PC-9 (cell line): Measurements from ENCODE around the gene TARM1.

ENCODE experiments used
- EZH2 ChIP-seq: fragments of 200-600 bp; sonication (generic); IDR thresholded peaks from 2 replicates; pipeline ENCODE4 v1.8.0; 2017; ENCODE audit warnings: antibody characterized with exemption, low read depth
- TF ChIP-seq, protein P1 (sequence below): fragments of 200-600 bp; sonication (generic); conservative IDR thresholded peaks from 2 replicates; pipeline ENCODE4 v1.6.1; 2017; ENCODE audit warnings: mixed run types, antibody characterized with exemption, mild to moderate bottlenecking, moderate library complexity

DNA sequence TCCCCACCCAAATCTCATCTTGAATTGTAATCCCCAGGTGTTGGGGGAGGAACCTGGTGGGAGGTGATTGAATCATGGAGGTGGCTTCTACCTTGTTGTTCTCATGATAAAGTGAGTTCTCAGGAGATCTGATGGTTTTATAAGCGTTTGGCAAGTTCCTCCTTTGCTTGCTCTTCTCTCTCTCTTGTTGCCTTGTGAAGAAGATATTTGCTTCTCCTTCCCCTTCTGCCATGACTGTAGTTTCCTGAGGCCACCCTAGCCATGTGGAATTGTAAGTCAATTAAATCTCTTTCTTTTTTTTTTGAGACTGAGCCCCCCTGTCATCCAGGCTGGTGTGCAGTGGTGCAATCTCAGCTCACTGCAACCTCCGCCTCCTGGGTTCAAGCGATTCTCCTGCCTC lies 51.9 kb downstream of the TARM1 start:
- TF ChIP-seq, protein P1, sequence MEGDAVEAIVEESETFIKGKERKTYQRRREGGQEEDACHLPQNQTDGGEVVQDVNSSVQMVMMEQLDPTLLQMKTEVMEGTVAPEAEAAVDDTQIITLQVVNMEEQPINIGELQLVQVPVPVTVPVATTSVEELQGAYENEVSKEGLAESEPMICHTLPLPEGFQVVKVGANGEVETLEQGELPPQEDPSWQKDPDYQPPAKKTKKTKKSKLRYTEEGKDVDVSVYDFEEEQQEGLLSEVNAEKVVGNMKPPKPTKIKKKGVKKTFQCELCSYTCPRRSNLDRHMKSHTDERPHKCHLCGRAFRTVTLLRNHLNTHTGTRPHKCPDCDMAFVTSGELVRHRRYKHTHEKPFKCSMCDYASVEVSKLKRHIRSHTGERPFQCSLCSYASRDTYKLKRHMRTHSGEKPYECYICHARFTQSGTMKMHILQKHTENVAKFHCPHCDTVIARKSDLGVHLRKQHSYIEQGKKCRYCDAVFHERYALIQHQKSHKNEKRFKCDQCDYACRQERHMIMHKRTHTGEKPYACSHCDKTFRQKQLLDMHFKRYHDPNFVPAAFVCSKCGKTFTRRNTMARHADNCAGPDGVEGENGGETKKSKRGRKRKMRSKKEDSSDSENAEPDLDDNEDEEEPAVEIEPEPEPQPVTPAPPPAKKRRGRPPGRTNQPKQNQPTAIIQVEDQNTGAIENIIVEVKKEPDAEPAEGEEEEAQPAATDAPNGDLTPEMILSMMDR: no peak
- TF ChIP-seq EZH2: no peak
